Measurements from ENCODE around the gene NEK1.
"Not testable (repeated sequence)": the region's sequence is repeated elsewhere in the genome, so short reads cannot be mapped to it uniquely, and the experiment has no call there.

NEK1 gene

DNA sequence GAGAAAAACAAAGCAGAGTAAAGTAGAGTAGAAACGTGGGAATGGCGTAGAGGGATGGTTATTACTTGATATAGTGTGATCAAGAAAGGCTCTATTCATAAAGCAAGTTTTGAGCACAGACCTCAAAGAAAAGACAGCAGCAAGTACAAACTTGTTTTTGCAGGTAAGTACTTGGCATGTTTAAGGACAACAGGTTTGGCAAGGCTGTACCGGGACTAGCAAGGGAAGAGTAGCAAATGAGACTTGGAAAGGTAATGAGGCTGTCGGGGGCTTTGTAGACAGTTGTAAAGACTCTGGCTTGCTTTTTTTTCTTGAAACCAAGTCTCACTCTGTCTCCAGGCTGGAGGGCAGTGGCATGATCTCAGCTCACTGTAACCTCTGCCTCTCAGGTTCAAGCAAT, 40.9 kb downstream of the NEK1 start:
- H4K20me1 ChIP-seq, result no peaks in the 10 kb centered on the region
- no peaks in the 10 kb centered on the region for H3K27me3 ChIP-seq
- H3K4me1 ChIP-seq, result peaks cover 26% of the 10 kb centered on the region
- no peak overlapping the region for H3K27ac ChIP-seq
- no peak for TF ChIP-seq Cebpa-rat (IDR thresholded peaks at IDR 0.05)
- H3K36me3 ChIP-seq, result peaks cover 21% of the 10 kb centered on the region; the same call in 1 of the 2 replicates
- no peak overlapping the region for H3K4me2 ChIP-seq
- no peak overlapping the region for H3K4me3 ChIP-seq
- peaks cover 21% of the 10 kb centered on the region for H3K9me3 ChIP-seq
- no peak overlapping the region for H3K9ac ChIP-seq

DNA sequence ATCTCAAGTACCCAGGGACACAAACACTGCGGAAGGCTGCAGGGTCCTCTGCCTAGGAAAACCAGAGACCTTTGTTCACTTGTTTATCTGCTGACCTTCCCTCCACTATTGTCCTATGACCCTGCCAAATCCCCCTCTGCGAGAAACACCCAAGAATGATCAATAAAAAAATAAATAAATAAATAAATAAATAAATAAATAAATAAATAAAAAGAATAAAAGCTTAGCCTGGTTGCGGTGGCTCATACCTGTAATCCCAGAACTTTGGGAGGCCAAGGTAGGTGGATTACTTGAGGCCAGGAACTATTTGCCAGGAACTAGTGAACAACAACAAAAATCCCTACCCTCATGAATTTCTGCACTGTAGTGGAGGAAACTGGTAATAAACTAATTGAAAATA, 41.4 kb downstream of the NEK1 start:
- H3K27ac ChIP-seq, H3K4me3 ChIP-seq: not testable (repeated sequence)

DNA sequence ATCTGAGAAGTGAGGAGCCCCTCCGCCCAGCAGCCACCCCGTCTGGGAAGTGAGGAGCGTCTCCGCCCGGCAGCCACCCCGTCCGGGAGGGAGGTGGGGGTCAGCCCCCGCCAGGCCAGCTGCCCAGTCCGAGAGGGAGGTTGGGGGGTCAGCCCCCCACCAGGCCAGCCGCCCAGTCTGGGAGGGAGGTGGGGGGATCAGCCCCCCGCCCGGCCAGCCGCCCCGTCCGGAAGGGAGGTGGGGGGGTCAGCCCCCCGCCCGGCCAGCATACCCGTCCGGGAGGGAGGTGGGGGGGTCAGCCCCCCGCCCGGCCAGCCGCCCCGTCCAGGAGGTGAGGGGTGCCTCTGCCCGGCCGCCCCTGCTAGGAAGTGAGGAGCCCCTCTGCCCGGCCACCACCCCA, 42.1 kb downstream of the NEK1 start:
- H3K36me3 ChIP-seq, result peaks cover 18% of the 10 kb centered on the region; the same call in 1 of the 2 replicates
- peaks cover 27% of the 10 kb centered on the region for H3K4me1 ChIP-seq
- not testable (repeated sequence) for H3K27ac ChIP-seq, H3K9ac ChIP-seq, H4K20me1 ChIP-seq, H3K4me2 ChIP-seq, H3K27me3 ChIP-seq, H3K4me3 ChIP-seq
- H3K9me3 ChIP-seq, result peaks cover 21% of the 10 kb centered on the region

More for the DNA sequence above, 41.4 kb downstream of the NEK1 start:
- peaks cover 21% of the 10 kb centered on the region for H3K9me3 ChIP-seq
- H3K4me2 ChIP-seq, H3K27me3 ChIP-seq, H4K20me1 ChIP-seq, H3K9ac ChIP-seq: not testable (repeated sequence)
- peaks cover 26% of the 10 kb centered on the region for H3K4me1 ChIP-seq
- H3K36me3 ChIP-seq, result peaks cover 21% of the 10 kb centered on the region; the same call in 1 of the 2 replicates

DNA sequence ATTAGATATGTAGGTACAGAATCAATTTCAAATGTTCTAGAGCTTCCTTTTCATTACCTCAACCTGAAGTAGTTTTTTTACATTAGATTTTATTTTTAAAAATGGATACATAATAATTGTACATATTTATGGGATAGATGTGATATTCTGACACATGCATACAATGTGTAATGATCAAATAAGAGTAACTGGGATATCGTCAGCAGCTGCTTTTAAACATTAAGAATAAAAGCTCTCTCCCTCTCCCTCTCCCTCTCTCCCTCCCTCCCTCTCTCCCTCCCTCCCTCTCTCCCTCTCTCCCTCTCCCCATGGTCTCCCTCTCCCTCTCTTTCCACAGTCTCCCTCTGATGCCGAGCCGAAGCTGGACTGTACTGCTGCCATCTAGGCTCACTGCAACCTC, 43.2 kb downstream of the NEK1 start:
- H3K4me3 ChIP-seq, H3K27me3 ChIP-seq, H4K20me1 ChIP-seq, H3K27ac ChIP-seq, H3K36me3 ChIP-seq, H3K9ac ChIP-seq, H3K4me2 ChIP-seq: not testable (repeated sequence)
- H3K9me3 ChIP-seq, result peaks cover 17% of the 10 kb centered on the region
- H3K4me1 ChIP-seq, result peaks cover 19% of the 10 kb centered on the region

DNA sequence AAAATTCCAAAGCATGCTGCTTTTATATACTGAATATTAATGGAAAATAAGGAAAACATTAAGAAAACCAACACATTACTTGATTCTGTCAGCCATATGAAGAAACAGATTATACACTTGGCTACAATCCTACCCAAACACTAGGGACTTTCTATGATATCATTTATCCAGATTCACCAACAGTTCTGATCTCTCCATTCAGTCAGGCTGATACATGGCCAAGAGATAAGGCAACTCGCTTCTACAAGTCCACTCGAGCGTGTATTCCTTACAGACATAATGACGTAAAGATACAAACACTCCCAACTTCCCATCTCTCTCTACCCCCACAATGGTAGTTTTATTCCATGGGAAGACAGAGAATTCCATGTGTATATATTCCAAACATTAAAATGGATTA, 44.5 kb downstream of the NEK1 start:
- peaks cover 7% of the 10 kb centered on the region; the same call in 1 of the 2 replicates for H3K36me3 ChIP-seq
- no peak overlapping the region for H3K4me2 ChIP-seq
- peaks cover 7% of the 10 kb centered on the region for H3K4me1 ChIP-seq
- H4K20me1 ChIP-seq, result no peaks in the 10 kb centered on the region
- H3K27ac ChIP-seq, result no peak overlapping the region
- no peaks in the 10 kb centered on the region for H3K27me3 ChIP-seq
- H3K4me3 ChIP-seq, result no peak overlapping the region
- H3K9ac ChIP-seq, result no peak overlapping the region
- no peak for TF ChIP-seq Cebpa-rat (IDR thresholded peaks at IDR 0.05)
- peaks cover 11% of the 10 kb centered on the region; the same call in 1 of the 2 replicates for H3K9me3 ChIP-seq

DNA sequence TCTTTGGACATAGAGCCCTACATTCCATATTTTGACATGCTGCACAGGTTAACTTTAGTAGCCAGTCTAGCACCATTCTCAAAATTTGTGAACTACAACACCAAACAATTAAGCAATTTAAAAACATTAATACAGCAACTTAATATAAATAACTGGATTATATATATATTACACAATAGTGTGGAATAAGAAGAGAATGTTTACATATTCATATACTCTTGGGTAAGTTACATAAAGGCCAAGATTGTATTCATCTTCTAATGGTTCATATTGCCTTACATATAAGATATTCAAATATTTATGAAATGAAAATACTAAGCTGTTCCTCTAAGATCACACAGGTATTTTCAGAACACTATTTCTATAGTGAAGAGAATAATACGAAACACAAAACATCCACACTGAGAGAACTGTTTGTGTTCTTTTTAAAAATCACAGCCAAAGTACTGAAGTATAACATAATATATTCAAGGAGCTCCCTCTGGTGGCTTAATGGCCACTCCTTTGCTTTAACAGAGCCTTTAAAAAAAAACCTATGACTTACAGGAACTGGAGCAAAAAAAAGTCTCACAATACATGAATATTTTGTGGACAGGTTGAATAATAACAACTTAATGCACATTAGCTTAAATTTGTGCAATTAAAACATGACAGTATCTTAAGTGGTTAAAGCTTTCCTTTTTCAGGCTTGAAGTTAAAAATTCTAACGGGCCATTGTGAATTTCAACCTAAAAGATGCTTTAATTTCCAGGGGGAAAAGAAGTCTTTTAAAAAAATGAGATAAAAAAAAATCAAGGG, 46.2 kb downstream of the NEK1 start:
- no peak overlapping the region for H3K9ac ChIP-seq
- no peak for TF ChIP-seq Cebpa-rat (IDR thresholded peaks at IDR 0.05)
- H3K27ac ChIP-seq, result no peak overlapping the region

DNA sequence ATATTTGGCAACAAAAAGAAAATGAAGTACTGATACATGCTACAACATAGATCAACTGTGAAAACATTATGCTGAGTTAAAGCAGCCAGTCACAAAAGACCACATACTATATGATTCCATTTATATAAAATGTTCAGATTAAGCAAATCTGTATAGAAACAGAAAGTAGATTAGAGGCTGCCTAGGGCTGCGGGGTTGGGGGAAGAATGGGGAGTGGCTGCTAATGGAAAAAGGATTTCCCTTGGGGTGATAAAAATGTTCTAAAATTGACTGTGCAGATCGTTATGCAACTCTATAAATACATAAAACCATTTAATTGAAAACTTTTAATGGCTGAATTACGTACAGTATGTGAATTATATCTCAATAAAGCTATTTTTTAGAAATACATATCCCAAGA, 46.8 kb downstream of the NEK1 start:
- peak overlapping the region; percentile 55 for H3K4me2 ChIP-seq
- TF ChIP-seq Cebpa-rat (IDR thresholded peaks at IDR 0.05), result no peak
- no peak overlapping the region for H3K4me3 ChIP-seq
- H4K20me1 ChIP-seq, result no peaks in the 10 kb centered on the region
- no peaks in the 10 kb centered on the region for H3K36me3 ChIP-seq
- no peak overlapping the region for H3K9ac ChIP-seq
- H3K4me1 ChIP-seq, result peaks cover 6% of the 10 kb centered on the region
- H3K27me3 ChIP-seq, result no peaks in the 10 kb centered on the region
- no peak overlapping the region for H3K27ac ChIP-seq
- peaks cover 4% of the 10 kb centered on the region; the same call in 1 of the 2 replicates for H3K9me3 ChIP-seq

More for the DNA sequence above, 46.2 kb downstream of the NEK1 start:
- no peak overlapping the region for H3K4me3 ChIP-seq
- H3K36me3 ChIP-seq, result no peaks in the 10 kb centered on the region
- H3K27me3 ChIP-seq, result no peaks in the 10 kb centered on the region
- peak overlapping the region; percentile 55 for H3K4me2 ChIP-seq
- peaks cover 6% of the 10 kb centered on the region; the same call in 1 of the 2 replicates for H3K9me3 ChIP-seq
- H3K4me1 ChIP-seq, result peaks cover 6% of the 10 kb centered on the region
- H4K20me1 ChIP-seq, result no peaks in the 10 kb centered on the region

DNA sequence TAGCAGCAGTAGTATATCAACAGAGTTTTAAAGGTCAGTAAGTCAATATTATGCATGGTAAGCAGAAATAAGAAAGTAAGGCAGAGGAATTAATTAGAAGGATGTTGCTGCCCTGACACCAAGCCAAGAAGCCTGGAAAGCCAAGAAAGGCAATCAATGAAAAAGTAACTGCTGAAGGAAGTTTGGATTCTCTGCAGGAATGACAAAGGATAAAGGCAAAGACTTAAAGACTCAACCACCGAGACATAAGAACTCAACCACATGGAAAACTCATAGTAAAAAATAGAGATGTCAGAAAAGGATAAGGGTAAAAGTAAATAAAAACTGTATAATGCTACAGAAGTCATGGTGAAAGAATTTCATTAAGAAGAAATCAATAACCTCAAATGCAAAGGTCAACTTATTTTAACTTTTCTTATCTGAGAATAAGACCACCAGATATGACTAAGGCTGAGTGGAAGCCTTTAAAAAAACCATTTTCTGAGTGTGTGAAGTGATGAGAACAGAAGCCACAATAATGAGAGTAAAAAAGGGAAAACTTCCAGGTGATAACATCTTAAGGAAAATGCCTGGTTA, 55.2 kb downstream of the NEK1 start:
- Histone ChIP-seq H3K27me3 (no peaks in the 10 kb centered on the region), H3K4me3 (no peak overlapping the region), H4K20me1 (no peaks in the 10 kb centered on the region), H3K9ac (no peak overlapping the region), H3K27ac (no peak overlapping the region), H3K4me2 (no peak overlapping the region), H3K36me3 (peaks cover 16% of the 10 kb centered on the region), H3K9me3 (peaks cover 7% of the 10 kb centered on the region; the same call in 1 of the 2 replicates), H3K4me1 (no peaks in the 10 kb centered on the region)
- no peak for TF ChIP-seq Cebpa-rat (IDR thresholded peaks at IDR 0.05)

DNA sequence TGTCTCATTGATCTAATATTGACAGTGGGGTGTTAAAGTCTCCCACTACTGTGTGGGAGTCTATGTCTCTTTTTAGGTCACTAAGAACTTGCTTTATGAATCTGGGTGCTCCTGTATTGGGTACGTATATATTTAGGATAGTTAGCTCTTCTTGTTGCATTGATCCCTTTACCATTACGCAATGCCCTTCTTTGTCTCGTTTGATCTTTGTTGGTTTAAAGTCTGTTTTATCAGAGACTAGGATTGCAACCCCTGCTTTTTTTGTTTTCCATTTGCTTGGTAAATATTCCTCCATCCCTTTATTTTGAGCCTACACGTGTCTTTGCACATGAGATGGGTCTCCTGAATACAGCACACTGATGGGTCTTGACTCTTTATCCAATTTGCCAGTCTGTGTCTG, 65.8 kb downstream of the NEK1 start:
- H3K36me3 ChIP-seq, result peaks cover 29% of the 10 kb centered on the region
- H3K4me2 ChIP-seq, H3K27me3 ChIP-seq, H3K27ac ChIP-seq, H4K20me1 ChIP-seq, H3K4me3 ChIP-seq, H3K4me1 ChIP-seq, H3K9ac ChIP-seq: not testable (repeated sequence)
- peaks cover 52% of the 10 kb centered on the region for H3K9me3 ChIP-seq

DNA sequence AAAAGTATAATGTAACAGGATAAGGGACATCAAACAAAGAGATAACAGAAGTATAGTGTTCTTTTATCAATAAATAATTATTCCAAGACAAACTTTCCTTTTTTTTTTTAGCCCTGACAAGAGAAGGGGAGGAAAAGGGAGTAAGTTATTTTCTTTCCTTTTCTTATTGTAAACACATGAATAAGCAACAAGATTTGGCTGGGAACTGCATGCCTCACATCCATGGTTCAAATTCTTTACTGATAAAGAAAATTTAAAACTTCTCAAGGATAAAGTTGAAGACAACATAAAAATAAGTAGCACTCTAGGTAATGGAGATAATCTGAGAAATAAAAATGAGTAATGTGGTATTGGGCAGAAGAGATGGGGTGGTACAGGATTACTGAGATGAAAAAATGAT, 71.6 kb downstream of the NEK1 start:
- Histone ChIP-seq H3K27ac (no peak overlapping the region), H3K4me3 (no peak overlapping the region), H3K9me3 (peaks cover 9% of the 10 kb centered on the region; the same call in 1 of the 2 replicates), H3K27me3 (no peaks in the 10 kb centered on the region), H3K9ac (no peak overlapping the region), H4K20me1 (no peaks in the 10 kb centered on the region), H3K4me2 (no peak overlapping the region), H3K36me3 (peaks cover 4% of the 10 kb centered on the region; the same call in 1 of the 2 replicates), H3K4me1 (no peaks in the 10 kb centered on the region)
- TF ChIP-seq Cebpa-rat (IDR thresholded peaks at IDR 0.05), result no peak
